ENCODE data around the gene NFATC3.
"Not testable (repeated sequence)": the region's sequence is repeated elsewhere in the genome, so short reads cannot be mapped to it uniquely, and the experiment has no call there.

Gene NFATC3

GRCh38 chr16:68089067-68089466 lies 3.9 kb downstream of the NFATC3 start:
- TF ChIP-seq CTCF (IDR thresholded peaks at IDR 0.05; ENCODE audit: low read depth, low read length, missing control alignments) = no peak
- H3K4me3 ChIP-seq (ENCODE audit: low read depth, low read length) = no peak overlapping the region
- no peak for DNase-seq (ENCODE audit: low read depth)

GRCh38 chr16:68090130-68090529 lies 5.0 kb downstream of the NFATC3 start:
- no peak for DNase-seq (ENCODE audit: low read depth)
- no peak overlapping the region for H3K4me3 ChIP-seq (ENCODE audit: low read depth, low read length)
- no peak for TF ChIP-seq CTCF (IDR thresholded peaks at IDR 0.05; ENCODE audit: low read depth, low read length, missing control alignments)

GRCh38 chr16:68090533-68090932 lies 5.4 kb downstream of the NFATC3 start:
- no peak for TF ChIP-seq CTCF (IDR thresholded peaks at IDR 0.05; ENCODE audit: low read depth, low read length, missing control alignments)
- DNase-seq (ENCODE audit: low read depth) = no peak
- H3K4me3 ChIP-seq (ENCODE audit: low read depth, low read length) = no peak overlapping the region

- DNase-seq (ENCODE audit: low read depth) = no peak
- TF ChIP-seq CTCF (IDR thresholded peaks at IDR 0.05; ENCODE audit: low read depth, low read length, missing control alignments) = no peak
These were observed 6.5 kb downstream of the NFATC3 start for GRCh38 chr16:68091380-68092261.

GRCh38 chr16:68092275-68092674 lies 7.1 kb downstream of the NFATC3 start:
- not testable (repeated sequence) for DNase-seq (ENCODE audit: low read depth); H3K4me3 ChIP-seq (ENCODE audit: low read depth, low read length)

More at GRCh38 chr16:68091380-68092261, 6.5 kb downstream of the NFATC3 start:
- H3K4me3 ChIP-seq (ENCODE audit: low read depth, low read length) = no peak overlapping the region

- no peak for DNase-seq (ENCODE audit: low read depth)
These were observed 8.8 kb downstream of the NFATC3 start for GRCh38 chr16:68093816-68094613.

More at GRCh38 chr16:68093816-68094613, 8.8 kb downstream of the NFATC3 start:
- no peak overlapping the region for H3K4me3 ChIP-seq (ENCODE audit: low read depth, low read length)
- peak; percentile 39 for TF ChIP-seq CTCF (IDR thresholded peaks at IDR 0.05; ENCODE audit: low read depth, low read length, missing control alignments)
